Psoas muscle (tissue), 8 donors: ENCODE results near the gene SCRG1. TPM values are rescaled to one million over a fixed set of nuclear protein-coding genes. Genes with fewer than 3 reads are reported as not detected.

Experiments
- ATAC-seq, 4 donors: fragments of 200-7000 bp; cut with Tn5 transposase; one replicate each; pipeline ENCODE4 v1.9.1; 2020; ENCODE audit warnings: moderate library complexity in 3 of 4, mild to moderate bottlenecking in 2 of 4
- DNase-seq, 2 donors: peaks; one replicate each; pipeline ENCODE4 v3.0.0-alpha.2; 2020
- H3K27ac ChIP-seq: fragments of 200-600 bp; one replicate; pipeline ENCODE4 v1.8.0; 2022
- H3K27me3 ChIP-seq, 3 donors: fragments of 200-600 bp in 1 of 3; one replicate each; pipeline versions ENCODE4 v1.6.1 to v1.8.0; 2013 to 2022; ENCODE audit warnings: low read length in 2 of 3, mild to moderate bottlenecking in 2 of 3, moderate library complexity in 1 of 3; ENCODE audit not compliant: insufficient read depth in 3 of 3
- H3K36me3 ChIP-seq, 2 donors: fragments of 200-600 bp in 1 of 2; one replicate each; pipeline versions ENCODE4 v1.6.1 to v1.8.0; 2013 to 2022; ENCODE audit warnings: low read depth in 1 of 2, mild to moderate bottlenecking in 1 of 2, moderate library complexity in 1 of 2; ENCODE audit not compliant: insufficient read depth in 1 of 2
- H3K4me1 ChIP-seq: fragments of 200-600 bp; one replicate; pipeline ENCODE4 v1.8.0; 2022
- H3K4me3 ChIP-seq: fragments of 200-600 bp; one replicate; pipeline ENCODE4 v1.8.0; 2022; ENCODE audit warnings: mild to moderate bottlenecking
- H3K9me3 ChIP-seq: fragments of 200-600 bp; one replicate; pipeline ENCODE4 v1.8.0; 2022
- CTCF ChIP-seq: fragments of 200-600 bp; IDR thresholded peaks from one replicate; pipeline ENCODE4 v1.8.0; 2022; ENCODE audit warnings: antibody characterized with exemption
- WGBS, 3 donors: extraction: QIAGEN DNeasy Blood & Tissue Kit; methylation state at CpG; one replicate each; pipeline versions ENCODE4 v1.1.6 to v1.1.7; 2013; 5-methylcytosine and 5-hydroxymethylcytosine counted together
- intact Hi-C, 2 donors: fragments of 100-400 bp; cut with DNase I; formaldehyde crosslinking; loops; one replicate each; pipeline versions ENCODE4 v1.11.0 to v1.14.2; 2022
- polyA plus RNA-seq, 3 donors: library from polyadenylated mRNA; stranded (reverse); fragments of 200-250 nt; gene quantifications; one replicate each; pipeline ENCODE4 v1.2.3, GENCODE V29; 2013
- total RNA-seq, 4 donors: library from RNA; stranded (reverse); fragmentation: NEBNext Ultra II Directional in 2 of 4; extraction: Animal tissue kit (Norgen Biotek cat#: 25700) in 2 of 4; gene quantifications; one replicate each; pipeline versions ENCODE4 v1.2.1 to v1.2.4, GENCODE V29; 2021 to 2023
- donor health status: healthy with polysubstance abuse.
- donor health status: DM: no; HTN: no; CAD: no; lungs with moderate emphysema.
- donor health status: Bipolar disorder and iron deficiency.
- donor health status: healthy.
- donor health status: DM: yes; HTN: yes; CAD: no.
- donor health status: DM: no; HTN: no; CAD: no.
- donor health status: DM: no; HTN: no; CAD: no.
- donor health status: DM: yes; HTN: yes; CAD: no.

Gene SCRG1
- total and polyA plus RNA-seq, 7 donors = 0.01 to 0.19 (median 0.03) TPM; not detected in 4

- ATAC-seq = no peak
- Histone ChIP-seq H3K27ac (no peak overlapping the region), H3K4me1 (no peaks in the 10 kb centered on the region), H3K36me3 (no peaks in the 10 kb centered on the region), H3K4me3 (no peak overlapping the region), H3K27me3 (no peaks in the 10 kb centered on the region), H3K9me3 (no peaks in the 10 kb centered on the region)
- no peak for TF ChIP-seq CTCF
- no peak for DNase-seq
- 79 to 88% (median 83%) methylated on average over 3 of the region's 3 CpGs for WGBS, 3 donors
- intact Hi-C loops = no loop called here
Measured at GRCh38 chr4:173343832-173344397, 55.0 kb downstream of the SCRG1 start.

GRCh38 chr4:173337463-173337862 lies 61.5 kb downstream of the SCRG1 start:
- Histone ChIP-seq H3K27me3 (no peaks in the 10 kb centered on the region), H3K9me3 (no peaks in the 10 kb centered on the region), H3K4me1 (peaks cover 10% of the 10 kb centered on the region), H3K36me3 (peaks cover 0 to 5% of the 10 kb centered on the region in 2 donors), H3K4me3 (no peak overlapping the region), H3K27ac (no peak overlapping the region)
- TF ChIP-seq CTCF = no peak
- ATAC-seq = no peak
- 96 to 98% (median 98%) methylated on average over 2 of the region's 2 CpGs for WGBS, 3 donors
- intact Hi-C loops = no loop called here
- DNase-seq = no peak

GRCh38 chr4:173334891-173335752 lies 63.8 kb downstream of the SCRG1 start:
- ATAC-seq = peak; percentile 18 to 51 (median 36)
- WGBS, 3 donors = 3 to 4% (median 3%) methylated on average over 46 to 52 of the region's 52 CpGs
- Histone ChIP-seq H3K4me3 (peak overlapping the region; percentile 92), H3K27ac (peak overlapping the region; percentile 58), H3K27me3 (no peaks in the 10 kb centered on the region), H3K4me1 (peaks cover 12% of the 10 kb centered on the region), H3K9me3 (no peaks in the 10 kb centered on the region), H3K36me3 (peaks cover 0 to 28% of the 10 kb centered on the region in 2 donors)
- TF ChIP-seq CTCF = no peak
- DNase-seq = peak; percentile 51 to 59
- intact Hi-C loops = loop anchor here (1.0 to 2.0 kb wide), 2 partner anchors 35 to 36 kb away; partner anchors contain the start of gene SAP30 (in 2 of the 2)

Other genes with a start within 250 kb of the SCRG1 start
- 1 to 10 TPM; 1.3 to 3.2 (median 2.1) TPM for gene GALNT7, start 230.3 kb downstream of the SCRG1 start, total RNA-seq
- gene GALNT7, start 230.3 kb downstream of the SCRG1 start, polyA plus RNA-seq = 1 to 10 TPM in 1 of 3 donors, under 1 TPM in 2; 0.69 to 1.6 (median 0.99) TPM
- gene HMGB2, start 64.8 kb downstream of the SCRG1 start, total RNA-seq = 10 to 100 TPM; 14.9 to 27.2 (median 19.6) TPM
- 10 to 100 TPM; 12.3 to 30.2 (median 27.4) TPM for gene HMGB2, start 64.8 kb downstream of the SCRG1 start, polyA plus RNA-seq
- 1 to 10 TPM; 3.5 to 8.4 (median 6.4) TPM for gene SAP30, start 28.2 kb downstream of the SCRG1 start, total RNA-seq
- gene SAP30, start 28.2 kb downstream of the SCRG1 start, polyA plus RNA-seq = 10 to 100 TPM in 1 of 3 donors, 1 to 10 TPM in 2; 5.2 to 10.7 (median 7.7) TPM
- gene HAND2, start 131.1 kb upstream of the SCRG1 start, total RNA-seq = under 1 TPM in 2 of 4 donors, not detected in 2; 0.34 to 0.54 TPM
- gene HAND2, start 131.1 kb upstream of the SCRG1 start, polyA plus RNA-seq = under 1 TPM; 0.05 to 0.13 (median 0.12) TPM